K562 (cell line): ENCODE data around the gene ADCY9. TPM values are rescaled to one million over a fixed set of nuclear protein-coding genes. Genes with fewer than 3 reads are reported as not detected.

Experiments used
- ATAC-seq: fragments of 200-7000 bp; cut with Tn5 transposase; 3 replicates; pipeline ENCODE4 v1.9.1; 2020; ENCODE audit warnings: moderate library complexity
- Bru-seq: library from RNA; stranded (reverse); fragments of 400-500 nt; gene quantifications from one replicate; lab custom pipeline; 2021; lab: Mats Ljungman, UMichigan
- BruChase-seq, 2 experiments: library from RNA; stranded (reverse); fragments of 400-500 nt; gene quantifications; one replicate each; lab custom pipeline; 2021; lab: Mats Ljungman, UMichigan
- BruUV-seq: library from RNA; stranded (reverse); fragments of 400-500 nt; replicated peaks from 2 replicates; lab custom pipeline; 2021; lab: Mats Ljungman, UMichigan
- CTCF ChIA-PET: fragments of 300-600 bp; formaldehyde crosslinking; extraction: SDS; loops from one replicate; lab custom pipeline; 2021; ENCODE audit warnings: low intra/inter-chr PET ratio; lab: Yijun Ruan, JAX
- POLR2A ChIA-PET: fragments of 300-600, 350-650 bp; sonication (Branson Sonifier 250); formaldehyde crosslinking; extraction: SDS; loops from one replicate; lab custom pipeline; 2021; ENCODE audit warnings: antibody characterized with exemption, inconsistent platforms; lab: Yijun Ruan, JAX
- DNase-seq, 4 experiments: peaks; one replicate each; pipeline versions ENCODE4 v3.0.0 to v3.0.0-alpha.2; 2011 to 2018; ENCODE audit warnings: low spot score in 3 of 4, mixed read lengths in 3 of 4; ENCODE audit errors: extremely low read depth in 1 of 4
- FAIRE-seq: peaks from 2 replicates; lab custom pipeline; 2011; peaks lifted over from hg19 to GRCh38; lab: Jason Lieb, UNC
- H2AFZ ChIP-seq: 2 replicates; pipeline ENCODE4 v1.6.0; 2011; ENCODE audit warnings: low read depth, low read length, control low read depth, inconsistent platforms
- H3K27ac ChIP-seq: fragments of 200-600 bp; 3 replicates; pipeline ENCODE4 v1.8.0; 2011; ENCODE audit warnings: low read depth, mild to moderate bottlenecking, control low read depth, inconsistent platforms, low read length, moderate library complexity, mixed read lengths; ENCODE audit errors: extremely low read depth
- H3K27me3 ChIP-seq, 2 experiments: fragments of 300-600 bp in 1 of 2; 2 replicates in 1 of 2; 3 replicates in 1 of 2; pipeline versions ENCODE4 v1.6.0 to v1.8.0; 2011; ENCODE audit warnings: inconsistent platforms in 2 of 2, low read length in 2 of 2, mild to moderate bottlenecking in 1 of 2, mixed read lengths in 1 of 2, moderate library complexity in 1 of 2; ENCODE audit not compliant: control insufficient read depth in 2 of 2, insufficient read depth in 2 of 2
- H3K36me3 ChIP-seq: fragments of 300-600 bp; 3 replicates; pipeline ENCODE4 v1.8.0; 2011; ENCODE audit warnings: mild to moderate bottlenecking, low read length, inconsistent platforms; ENCODE audit not compliant: control insufficient read depth, insufficient read depth
- H3K4me1 ChIP-seq, 2 experiments: fragments of 200-600 bp in 1 of 2; replicated peaks in 1 of 2; 2 replicates in 1 of 2; 3 replicates in 1 of 2; pipeline versions ENCODE4 v1.5.1 to v1.8.0; 2011; ENCODE audit warnings: inconsistent platforms in 2 of 2, low read length in 2 of 2, mild to moderate bottlenecking in 1 of 2, mixed read lengths in 1 of 2, moderate library complexity in 1 of 2; ENCODE audit not compliant: control insufficient read depth in 2 of 2, insufficient read depth in 2 of 2
- H3K4me2 ChIP-seq: 2 replicates; pipeline ENCODE4 v1.6.1; 2011; ENCODE audit warnings: low read length, control low read depth, inconsistent platforms, mixed read lengths; ENCODE audit not compliant: insufficient read depth
- H3K4me3 ChIP-seq: fragments of 200-600 bp; sonication (generic), shearing (Covaris generic); 2 replicates; pipeline ENCODE4 v1.5.1; 2016; ENCODE audit warnings: control low read depth, inconsistent platforms
- H3K79me2 ChIP-seq: fragments of 200-600 bp; 3 replicates; pipeline ENCODE4 v1.8.0; 2011; ENCODE audit warnings: low read length, inconsistent platforms; ENCODE audit not compliant: control insufficient read depth, insufficient read depth
- H3K9ac ChIP-seq, 2 experiments: 2 replicates each; pipeline versions ENCODE4 v1.6.0 to v1.6.1; 2011; ENCODE audit warnings: low read depth in 2 of 2, low read length in 2 of 2, control low read depth in 1 of 2, inconsistent platforms in 1 of 2, mild to moderate bottlenecking in 1 of 2, mixed read lengths in 1 of 2; ENCODE audit not compliant: insufficient read depth in 1 of 2
- H3K9me1 ChIP-seq: one replicate; pipeline ENCODE4 v1.6.0; 2011; ENCODE audit warnings: inconsistent platforms, mild to moderate bottlenecking, low read length, moderate library complexity; ENCODE audit not compliant: control insufficient read depth, insufficient read depth
- H3K9me3 ChIP-seq: replicated peaks from 2 replicates; pipeline ENCODE4 v1.5.1; 2011; ENCODE audit warnings: low read depth, low read length, inconsistent platforms; ENCODE audit not compliant: control insufficient read depth, insufficient read depth
- H4K20me1 ChIP-seq: replicated peaks from 2 replicates; pipeline ENCODE4 v1.6.1; 2011; ENCODE audit warnings: low read length, inconsistent platforms, mixed read lengths; ENCODE audit not compliant: control insufficient read depth, insufficient read depth
- COPS2 ChIP-seq: fragments of 450-650 bp; conservative IDR thresholded peaks from 2 replicates; pipeline ENCODE4 v1.6.1; 2016; ENCODE audit warnings: mild to moderate bottlenecking, moderate library complexity
- E2F1 ChIP-seq: sonication (generic); formaldehyde crosslinking; IDR thresholded peaks from 2 replicates; pipeline ENCODE4 v1.8.1; 2023; ENCODE audit warnings: mild to moderate bottlenecking, missing genetic modification reagents, moderate library complexity
- EGR1 ChIP-seq: fragments of 450-650 bp; conservative IDR thresholded peaks from 2 replicates; pipeline ENCODE4 v1.6.1; 2017; ENCODE audit warnings: mild to moderate bottlenecking
- MYBL2 ChIP-seq, 2 experiments: fragments of 450-650 bp in 1 of 2; sonication (generic) in 1 of 2; formaldehyde crosslinking in 1 of 2; IDR thresholded peaks; 2 replicates each; pipeline versions ENCODE4 v1.6.1 to v1.8.1; 2017 to 2022; ENCODE audit warnings: borderline replicate concordance in 1 of 2, inconsistent platforms in 1 of 2, low read depth in 1 of 2, mild to moderate bottlenecking in 1 of 2, missing genetic modification reagents in 1 of 2, moderate library complexity in 1 of 2
- THRAP3 ChIP-seq: fragments of 450-650 bp; IDR thresholded peaks from 2 replicates; pipeline ENCODE4 v1.6.1; 2016; ENCODE audit warnings: mild to moderate bottlenecking, inconsistent platforms, borderline replicate concordance
- U2AF2 ChIP-seq: fragments of 200-400 bp; formaldehyde crosslinking; optimal IDR thresholded peaks from 2 replicates; pipeline ENCODE3; 2017; ENCODE audit warnings: low read depth, mild to moderate bottlenecking, low read length
- ZFX ChIP-seq: sonication (generic); formaldehyde crosslinking; IDR thresholded peaks from 2 replicates; pipeline ENCODE4 v1.8.0; 2022; ENCODE audit warnings: mild to moderate bottlenecking, missing genetic modification reagents, moderate library complexity
- ZKSCAN3 ChIP-seq: fragments of 250-450 bp; sonication (Bioruptor Pico); IDR thresholded peaks from 2 replicates; pipeline ENCODE4 v1.4.0; 2020
- WGBS: fragments of 100-300 bp; shearing (Covaris generic); methylation state at CpG from one replicate; pipeline ENCODE4 v1.1.6; 2016; ENCODE audit warnings: low coverage, mixed read lengths; ENCODE audit not compliant: insufficient coverage; ENCODE audit errors: missing lambda C conversion rate; 5-methylcytosine and 5-hydroxymethylcytosine counted together
- in situ Hi-C: fragments of 300-500 bp; cut with MboI; formaldehyde crosslinking; loops from 4 replicates; pipeline ENCODE4 v1.15.0; 2018; ENCODE audit warnings: inconsistent platforms, mixed read lengths
- intact Hi-C: fragments of 100-400 bp; cut with micrococcal nuclease; formaldehyde crosslinking; loops from 2 replicates; pipeline ENCODE4 v1.14.2; 2022
- long read RNA-seq, 3 experiments: library from polyadenylated mRNA in 2 of 3; library from RNA in 1 of 3; unstranded in 2 of 3; stranded (forward) in 1 of 3; transcript quantifications; one replicate each; pipeline ENCODE4 v2.0.0, GENCODE V29; 2019 to 2022
- polyA minus RNA-seq, 3 experiments: library from RNA; depleted of rRNA, polyadenylated mRNA; stranded (reverse); fragments of >200 nt; gene quantifications; 2 replicates each; pipeline ENCODE4 v1.2.3, GENCODE V29; 2011
- polyA plus RNA-seq, 8 experiments: library from polyadenylated mRNA; depleted of rRNA in 4 of 8; stranded (reverse) in 5 of 8; unstranded in 3 of 8; fragments of >200 nt; fragmentation: Nextera tagmentation in 2 of 8; fragmentation: Illumina TruSeq in 1 of 8; extraction: Ambion mirVana in 2 of 8; extraction: Trizol in 1 of 8; gene quantifications; 2 replicates each; pipeline versions ENCODE4 v1.2.1 to v1.2.3, GENCODE V29; 2011 to 2014; ENCODE audit warnings: inconsistent platforms in 1 of 8, missing spikeins in 1 of 8
- total RNA-seq, 7 experiments: library from RNA; depleted of rRNA in 6 of 7; stranded (reverse); fragments of >200 nt in 6 of 7; fragmentation: Illumina TruSeq in 2 of 7; extraction: Trizol in 2 of 7; gene quantifications; 2 replicates each; pipeline versions ENCODE4 v1.2.1 to v1.2.3, GENCODE V29; 2011 to 2021; ENCODE audit warnings: low replicate concordance in 1 of 7
- TF ChIP-seq, protein P1 (sequence below): sonication (generic); formaldehyde crosslinking; IDR thresholded peaks from 2 replicates; pipeline ENCODE4 v1.9.0; 2022; ENCODE audit warnings: mild to moderate bottlenecking, missing genetic modification reagents

Gene ADCY9
- total RNA-seq (2011; cell fraction: chromatin; rRNA removed; ENCODE audit: low replicate concordance): 2.0 and 2.3 TPM in 2 replicates
- total RNA-seq (2011; cell fraction: nucleolus; rRNA removed): 1.4 and 1.5 TPM in 2 replicates
- total RNA-seq (2011; cell fraction: nucleoplasm; rRNA removed): 1.1 and 1.2 TPM in 2 replicates
- total RNA-seq (2014; rRNA removed) (0.05 and 0.61 TPM in 2 replicates), total RNA-seq (2014; rRNA removed; fragmentation: Illumina TruSeq; extraction: Trizol) (0.18 and 0.19 TPM in 2 replicates), total RNA-seq (2015; rRNA removed; fragmentation: Illumina TruSeq; extraction: Trizol) (0.29 and 0.41 TPM in 2 replicates), total RNA-seq (2021) (0.27 and 0.31 TPM in 2 replicates), polyA plus RNA-seq (2011; rRNA removed) (0.17 and 0.49 TPM in 2 replicates), polyA plus RNA-seq (2014; fragmentation: Illumina TruSeq; extraction: Trizol) (0.15 and 0.24 TPM in 2 replicates), polyA plus RNA-seq (2014; fragmentation: Nextera tagmentation; extraction: Ambion mirVana) (under 1 TPM; 0.03 to 0.13 TPM), polyA plus RNA-seq (2014; rRNA removed) (0.09 TPM in 2 replicates), polyA minus RNA-seq (2011; rRNA and poly(A)+ RNA removed) (1.1 and 1.2 TPM in 2 replicates), Bru-seq, nascent RNA (percentile 22 among the genes with signal in this experiment), BruChase-seq, experiment 1, labeled RNA remaining after a 2-hour chase (percentile 16 among the genes with signal in this experiment), BruChase-seq, experiment 2, labeled RNA remaining after a 6-hour chase (percentile 15 among the genes with signal in this experiment)
- polyA plus RNA-seq (2011; cell fraction: cytosol; rRNA removed): 0.54 and 0.68 TPM in 2 replicates
- polyA plus RNA-seq (2011; cell fraction: nucleus; rRNA removed): 1.1 and 1.6 TPM in 2 replicates
- polyA plus RNA-seq (2012): 0.27 and 0.40 TPM in 2 replicates
- 1.2 and 1.5 TPM in 2 replicates for polyA minus RNA-seq (2011; cell fraction: cytosol; rRNA and poly(A)+ RNA removed)
- polyA minus RNA-seq (2011; cell fraction: nucleus; rRNA and poly(A)+ RNA removed): 1.2 and 1.9 TPM in 2 replicates
- long read RNA-seq, experiment 1, full-length matches to known transcripts: 1 of 6 reads
- long read RNA-seq, experiment 1, partial matches to known transcripts: 4 of 6 reads
- long read RNA-seq, experiment 1, other reads (novel, unspliced or antisense): 1 of 6 reads
- long read RNA-seq, experiment 2: 0 reads
- long read RNA-seq, experiment 3: 0 reads

DNA sequence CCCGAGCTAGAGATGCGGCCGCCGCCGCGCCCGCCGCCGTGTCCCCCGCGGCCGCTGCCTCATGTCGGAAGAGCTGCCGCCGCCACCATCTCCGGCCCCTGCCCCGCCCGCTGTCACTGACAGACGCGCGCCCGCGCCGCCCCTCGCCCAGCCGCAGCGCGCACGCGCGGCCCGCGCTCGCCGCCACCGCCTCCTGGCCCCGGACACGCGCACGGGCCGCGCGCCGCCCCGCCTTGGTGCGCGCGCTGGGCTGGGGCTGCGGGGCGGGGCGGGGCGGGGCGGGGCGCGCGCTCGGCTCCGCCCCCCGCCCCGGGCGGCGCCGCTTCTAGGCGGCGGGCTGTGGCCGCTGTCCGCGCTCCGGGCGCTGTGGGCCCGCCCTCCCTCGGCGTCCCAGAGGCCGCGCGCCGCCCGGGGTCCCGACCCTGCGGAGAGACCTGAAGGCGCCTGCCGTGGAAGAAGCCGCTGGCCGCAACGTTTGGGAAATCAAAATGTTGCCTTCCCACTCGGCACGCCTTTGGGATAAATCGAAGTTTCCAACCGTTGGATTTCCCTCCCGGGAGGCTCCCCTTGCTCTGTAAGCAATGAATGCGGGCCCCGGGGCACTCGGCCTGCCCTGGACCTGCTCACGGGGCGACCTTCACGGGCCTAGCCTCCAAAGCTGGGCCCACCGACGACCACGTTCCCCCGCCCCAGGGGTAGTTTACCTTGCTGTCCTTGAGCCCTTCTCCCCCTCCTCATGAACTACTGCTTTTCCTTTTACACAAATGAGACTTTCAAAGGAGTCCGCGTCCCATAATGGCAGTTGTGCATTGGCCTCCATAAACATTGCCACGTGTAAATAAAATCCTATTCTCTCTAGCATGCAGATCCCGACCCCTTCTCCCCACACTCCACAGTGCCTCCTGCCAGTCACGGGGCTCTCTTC, at the start of gene ADCY9:
TSS of gene ADCY9 (minus strand) at position 118 of the 925 bp plus-strand sequence. CDS start 1,000 bp downstream, outside the sequence.
- Histone ChIP-seq H3K4me1 (peaks cover 0 to 23% of the 10 kb centered on the region in 2 experiments; a peak in 3 of 5 replicates), H3K27me3 (peaks cover 34 to 51% of the 10 kb centered on the region in 2 experiments), H3K9me3 (no peaks in the 10 kb centered on the region), H3K4me2 (peak within 1 kb of the TSS; percentile 72), H3K36me3 (no peaks in the 10 kb centered on the region), H4K20me1 (no peaks in the 10 kb centered on the region), H3K9ac (peak within 1 kb of the TSS; percentile 5 to 88; a peak in 3 of 4 replicates), H3K27ac (no peak within 1 kb of the TSS), H2AFZ (peak within 1 kb of the TSS; percentile 92), H3K79me2 (no peaks in the 10 kb centered on the region), H3K4me3 (peak within 1 kb of the TSS; percentile 34), H3K9me1 (no peaks in the 10 kb centered on the region)
- intact Hi-C loops (no loop called here), in situ Hi-C loops (no loop called here)
- FAIRE-seq (no peak), DNase-seq (peak; percentile 82 to 98 (median 96)), ATAC-seq (peak; percentile 97)
- WGBS: 4% methylated on average over 61 of the region's 105 CpGs
- BruUV-seq: no TSS peak
- CTCF ChIA-PET: no interaction called here
- POLR2A ChIA-PET: interaction anchor here (0.6 kb wide), 1 partner anchor 30 kb away, joined by 3 read pairs; no protein-coding TSS in a partner anchor
- no peak for TF ChIP-seq COPS2
- no peak for TF ChIP-seq MYBL2 (IDR thresholded peaks at IDR 0.05; ENCODE audit: low read depth)
- no peak for TF ChIP-seq MYBL2 (CRISPR knock-in tag; IDR thresholded peaks at IDR 0.05; ENCODE audit: borderline replicate concordance)
- TF ChIP-seq E2F1: no peak
- TF ChIP-seq U2AF2: no peak
- no peak for TF ChIP-seq THRAP3
- TF ChIP-seq ZKSCAN3: no peak
- TF ChIP-seq, protein P1, sequence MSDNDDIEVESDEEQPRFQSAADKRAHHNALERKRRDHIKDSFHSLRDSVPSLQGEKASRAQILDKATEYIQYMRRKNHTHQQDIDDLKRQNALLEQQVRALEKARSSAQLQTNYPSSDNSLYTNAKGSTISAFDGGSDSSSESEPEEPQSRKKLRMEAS (CRISPR knock-in tag): 0 out of 2 replicates have a peak, but pooled peaks have one; percentile 31
- peak; percentile 56 for TF ChIP-seq ZFX
- no peak for TF ChIP-seq EGR1
